Activated CD8-positive, alpha-beta T cell treated with anti-CD3 and anti-CD28 coated beads for 36 hours (primary cell): ENCODE results near the gene COQ9. TPM values are rescaled to one million over a fixed set of nuclear protein-coding genes. Genes with fewer than 3 reads are reported as not detected.

Experiments
- ATAC-seq: fragments of 200-7000 bp; cut with Tn5 transposase; one replicate; pipeline ENCODE4 v1.10.0; 2021; ENCODE audit warnings: mild to moderate bottlenecking, moderate library complexity
- CTCF ChIA-PET: fragments of 350-600 bp; sonication (Branson Sonifier 250); formaldehyde crosslinking; loops from one replicate; lab custom pipeline; 2021; ENCODE audit warnings: antibody characterized with exemption; lab: Charles Lee
- POLR2A ChIA-PET: fragments of 350-600 bp; sonication (Branson Sonifier 250); formaldehyde crosslinking; loops from one replicate; lab custom pipeline; 2021; ENCODE audit warnings: antibody characterized with exemption; lab: Charles Lee
- DNase-seq: peaks from one replicate; pipeline ENCODE4 v3.0.0-alpha.2; 2020
- H3K27ac Mint-ChIP-seq: one replicate; pipeline ENCODE4 v1.8.0; 2021; ENCODE audit warnings: mild to moderate bottlenecking, mixed read lengths
- H3K27me3 Mint-ChIP-seq: one replicate; pipeline ENCODE4 v1.8.0; 2021; ENCODE audit warnings: mixed read lengths
- H3K36me3 Mint-ChIP-seq: one replicate; pipeline ENCODE4 v1.8.0; 2021; ENCODE audit warnings: low read depth, mixed read lengths
- H3K4me1 Mint-ChIP-seq: one replicate; pipeline ENCODE4 v1.8.0; 2021; ENCODE audit warnings: low read depth, mixed read lengths
- H3K4me3 Mint-ChIP-seq: one replicate; pipeline ENCODE4 v1.8.0; 2021; ENCODE audit warnings: mild to moderate bottlenecking, moderate library complexity, mixed read lengths
- H3K9me3 Mint-ChIP-seq: one replicate; pipeline ENCODE4 v1.8.0; 2021; ENCODE audit warnings: mixed read lengths
- CTCF ChIP-seq: fragments of 200-600 bp; IDR thresholded peaks from one replicate; pipeline ENCODE4 v1.8.0; 2022; ENCODE audit warnings: antibody characterized with exemption, mild to moderate bottlenecking
- intact Hi-C: fragments of 100-400 bp; cut with micrococcal nuclease; formaldehyde crosslinking; loops from one replicate; pipeline ENCODE4 v1.10.0; 2022
- total RNA-seq, 2 experiments: library from RNA; stranded (reverse); gene quantifications; one replicate each; pipeline ENCODE4 v1.2.3, GENCODE V29; 2021

COQ9 gene
- total RNA-seq, 2 experiments from 2014 or later, result 39.3 to 39.6 TPM

- CTCF ChIA-PET, result interaction anchor here (0.5 to 3.0 kb wide), 4 partner anchors 7 to 124 kb away, joined by 3 to 16 read pairs (median 4); no protein-coding TSS in a partner anchor
- Mint-ChIP-seq H3K27me3 (no peaks in the 10 kb centered on the region), H3K9me3 (no peaks in the 10 kb centered on the region), H3K4me3 (no peak overlapping the region), H3K36me3 (peaks cover 19% of the 10 kb centered on the region), H3K27ac (no peak overlapping the region), H3K4me1 (peaks cover 8% of the 10 kb centered on the region)
- ATAC-seq, result no peak
- TF ChIP-seq CTCF, result no peak
- POLR2A ChIA-PET, result interaction anchor here (1.5 kb wide), 1 partner anchor 17 kb away, joined by 5 read pairs; no protein-coding TSS in a partner anchor
- no peak for DNase-seq
- intact Hi-C loops, result no loop called here
Measured at GRCh38 chr16:57424583-57424982, 22.7 kb upstream of the COQ9 start.

- H3K27me3 Mint-ChIP-seq, result no peaks in the 10 kb centered on the region
- DNase-seq (no peak), ATAC-seq (no peak)
Measured at GRCh38 chr16:57426356-57426755, 20.9 kb upstream of the COQ9 start.

GRCh38 chr16:57427307-57427706, 20.0 kb upstream of the COQ9 start:
- Mint-ChIP-seq H3K9me3 (no peaks in the 10 kb centered on the region), H3K27ac (peak overlapping the region; percentile 17), H3K36me3 (peaks cover 38% of the 10 kb centered on the region), H3K4me1 (peaks cover 3% of the 10 kb centered on the region), H3K4me3 (no peak overlapping the region), H3K27me3 (no peaks in the 10 kb centered on the region)
- POLR2A ChIA-PET, result no interaction called here
- DNase-seq (no peak), ATAC-seq (no peak)
- CTCF ChIA-PET, result interaction anchor here (1.0 to 3.0 kb wide), 4 partner anchors 8 to 126 kb away, joined by 3 to 16 read pairs (median 4); no protein-coding TSS in a partner anchor
- intact Hi-C loops, result no loop called here
- no peak for TF ChIP-seq CTCF

More at GRCh38 chr16:57426356-57426755, 20.9 kb upstream of the COQ9 start:
- H3K9me3 Mint-ChIP-seq, result no peaks in the 10 kb centered on the region
- POLR2A ChIA-PET, result interaction anchor here (1.8 kb wide), 1 partner anchor 97 kb away, joined by 5 read pairs; no protein-coding TSS in a partner anchor
- no peak overlapping the region for H3K4me3 Mint-ChIP-seq
- peaks cover 6% of the 10 kb centered on the region for H3K4me1 Mint-ChIP-seq
- TF ChIP-seq CTCF, result no peak
- H3K36me3 Mint-ChIP-seq, result peaks cover 34% of the 10 kb centered on the region
- H3K27ac Mint-ChIP-seq, result no peak overlapping the region
- CTCF ChIA-PET, result interaction anchor here (1.0 to 3.0 kb wide), 4 partner anchors 7 to 125 kb away, joined by 3 to 16 read pairs (median 4); no protein-coding TSS in a partner anchor
- intact Hi-C loops, result no loop called here

- no peaks in the 10 kb centered on the region for H3K27me3 Mint-ChIP-seq
- POLR2A ChIA-PET, result no interaction called here
Measured at GRCh38 chr16:57427824-57428223, 19.5 kb upstream of the COQ9 start.

More at GRCh38 chr16:57427824-57428223, 19.5 kb upstream of the COQ9 start:
- Mint-ChIP-seq H3K36me3 (peaks cover 43% of the 10 kb centered on the region), H3K4me1 (peaks cover 6% of the 10 kb centered on the region), H3K4me3 (no peak overlapping the region), H3K27ac (no peak overlapping the region), H3K9me3 (no peaks in the 10 kb centered on the region)
- intact Hi-C loops, result no loop called here
- TF ChIP-seq CTCF, result no peak
- ATAC-seq (no peak), DNase-seq (no peak)
- CTCF ChIA-PET, result no interaction called here
